GM19240 (cell line): ENCODE data around the gene MRPL34.
"Not testable (repeated sequence)": the region's sequence is repeated elsewhere in the genome, so short reads cannot be mapped to it uniquely, and the experiment has no call there.

Experiments
- DNase-seq: peaks from one replicate; pipeline ENCODE4 v3.0.0; 2011; ENCODE audit warnings: low spot score; ENCODE audit not compliant: insufficient read length

MRPL34 gene

GRCh38 chr19:17305517-17306284, at the start of gene MRPL34:
Gene MRPL34 (plus strand): TSS chr19:17305872. CDS start chr19:17305893, 21 bp downstream.
- peak; percentile 81 for DNase-seq

DNA sequence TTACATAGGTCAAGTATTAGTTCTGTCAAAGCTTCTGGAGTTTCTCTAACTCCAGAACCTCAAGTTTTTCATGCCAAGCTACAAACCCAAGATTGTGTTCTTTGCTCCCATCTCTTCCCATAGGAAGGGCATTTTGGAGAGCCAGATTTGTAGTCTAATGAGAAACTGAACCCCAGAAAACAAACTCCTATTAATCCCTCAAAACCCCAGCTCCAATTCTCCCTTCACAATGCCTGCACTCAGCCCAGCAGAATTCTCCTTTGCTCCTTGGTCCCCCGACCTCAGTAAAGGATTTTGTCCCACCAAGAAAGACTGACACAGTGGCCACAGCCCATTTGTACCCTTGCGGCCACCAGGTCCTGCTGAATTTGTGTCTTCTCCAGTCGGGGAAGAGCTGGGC, 49.5 kb upstream of the MRPL34 start:
- DNase-seq = no peak

DNA sequence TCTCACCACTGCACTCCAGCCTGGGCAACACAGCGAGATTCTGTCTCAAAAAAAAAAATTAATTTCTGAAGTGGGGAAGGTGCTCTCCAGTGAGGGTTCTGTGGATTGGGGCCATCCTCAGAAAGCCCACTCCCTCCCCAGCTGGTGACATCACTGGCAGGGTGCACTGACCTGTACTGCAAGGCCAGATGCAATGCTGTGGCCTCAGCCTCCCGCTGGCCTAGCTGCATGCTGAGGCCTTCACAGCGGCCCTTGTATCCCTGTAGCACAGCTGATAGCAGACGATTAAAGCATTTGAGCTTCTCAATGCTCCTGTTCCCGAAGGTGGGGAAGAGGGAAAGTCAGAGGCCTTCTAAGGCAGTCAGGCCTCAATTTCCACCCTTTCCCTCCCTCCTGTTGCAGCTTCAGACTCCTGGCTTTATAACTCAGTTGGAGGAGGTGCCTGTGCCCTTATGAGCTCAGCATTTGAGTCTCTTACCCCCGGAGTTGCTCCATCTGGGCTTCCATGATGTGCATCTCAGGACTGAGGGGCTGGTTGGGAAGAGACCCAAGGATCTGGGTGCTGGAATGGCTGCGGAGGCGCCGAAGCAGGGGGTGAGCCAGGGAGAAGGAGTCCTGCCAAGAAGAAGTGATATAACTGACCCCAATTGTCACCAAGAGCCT, 46.4 kb upstream of the MRPL34 start:
- no peak for DNase-seq

DNA sequence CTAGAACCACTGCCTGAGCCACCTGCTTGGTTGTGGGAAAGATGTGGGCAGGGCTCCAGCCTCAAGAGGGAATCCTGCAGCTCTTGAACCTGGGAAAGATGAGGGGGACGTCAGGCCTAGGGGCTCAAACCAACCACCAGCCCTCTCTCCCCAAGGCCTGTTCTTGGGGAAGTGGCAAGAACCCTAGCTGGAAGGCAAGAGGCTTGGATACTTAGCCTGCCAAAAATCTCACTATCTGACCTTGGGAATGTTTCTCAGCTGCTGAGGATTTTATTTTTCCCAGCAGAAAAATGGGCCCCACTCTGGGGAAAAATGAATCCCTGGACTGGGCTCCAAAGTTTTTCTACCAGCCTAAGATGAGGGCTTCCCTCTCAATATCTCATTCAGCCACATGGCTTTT, 45.7 kb upstream of the MRPL34 start:
- no peak for DNase-seq

DNA sequence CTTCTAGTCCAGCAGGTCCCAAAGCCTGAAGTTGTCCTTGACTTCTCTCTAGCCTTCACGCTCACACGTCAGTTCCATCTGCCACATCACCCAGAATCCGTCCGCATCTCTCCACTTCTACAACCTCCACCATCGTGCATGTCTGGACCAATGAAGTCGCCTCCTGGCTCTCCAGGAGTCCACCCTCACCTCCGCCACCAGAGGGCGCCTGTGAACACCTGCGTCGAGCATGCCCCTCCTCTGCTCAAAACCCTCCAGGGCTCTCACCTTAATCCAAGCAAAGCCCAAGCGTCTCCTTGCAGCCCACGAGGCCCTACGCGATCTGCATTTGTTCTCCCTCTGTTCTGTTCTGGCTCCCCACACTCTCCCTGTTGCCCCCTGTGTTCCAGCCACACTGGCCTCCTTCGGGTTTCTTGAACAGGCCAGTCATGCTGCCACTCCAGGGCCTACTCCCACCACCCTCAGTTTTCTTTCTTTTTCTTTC, 44.8 kb upstream of the MRPL34 start:
- DNase-seq = peak; percentile 97

GRCh38 chr19:17262557-17262956, 43.1 kb upstream of the MRPL34 start:
- no peak for DNase-seq

DNA sequence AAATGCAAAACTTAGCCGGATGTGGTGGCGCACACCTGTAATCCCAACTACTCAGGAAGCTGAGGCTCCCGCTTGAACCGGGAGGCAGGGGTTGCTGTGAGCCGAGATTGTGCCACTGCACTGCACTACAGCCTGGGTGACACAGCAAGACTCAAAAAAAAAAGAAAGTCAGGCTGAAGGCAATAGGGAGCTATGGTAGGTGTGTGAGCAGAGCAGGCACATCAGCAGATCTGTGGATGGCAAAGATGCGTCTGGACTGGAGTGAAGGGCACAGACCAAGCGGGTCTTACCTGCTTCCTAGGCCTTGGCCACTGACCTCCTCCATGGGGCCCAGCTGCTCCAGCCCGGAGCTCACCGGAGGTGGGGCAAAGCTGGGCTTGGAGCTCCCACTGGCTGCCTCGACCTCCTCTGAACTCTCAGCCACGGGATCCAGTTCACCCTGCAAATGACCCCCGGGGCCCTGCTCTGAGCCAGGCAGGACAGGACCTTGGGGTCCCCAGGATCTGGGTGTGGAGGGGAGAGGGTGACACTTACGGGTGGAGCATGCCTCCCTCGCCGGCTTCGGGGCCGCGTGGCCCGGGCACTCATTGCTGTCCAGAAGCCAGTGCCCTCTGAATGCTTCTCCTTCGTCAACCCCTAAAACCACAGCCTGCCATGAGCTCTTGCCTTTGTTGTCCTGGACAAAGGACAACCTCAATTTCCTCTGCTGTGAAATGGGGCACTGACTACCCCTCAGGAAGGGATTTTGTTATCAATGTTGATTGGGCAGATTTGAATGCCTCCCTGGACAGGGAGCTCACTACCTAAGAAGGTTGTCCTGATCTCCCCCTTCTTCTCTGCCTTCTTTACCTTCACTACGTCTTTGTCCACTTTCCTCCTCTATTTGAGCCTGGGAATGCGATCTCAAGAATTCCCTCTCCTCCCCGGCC, 41.7 kb upstream of the MRPL34 start:
- no peak for DNase-seq

DNA sequence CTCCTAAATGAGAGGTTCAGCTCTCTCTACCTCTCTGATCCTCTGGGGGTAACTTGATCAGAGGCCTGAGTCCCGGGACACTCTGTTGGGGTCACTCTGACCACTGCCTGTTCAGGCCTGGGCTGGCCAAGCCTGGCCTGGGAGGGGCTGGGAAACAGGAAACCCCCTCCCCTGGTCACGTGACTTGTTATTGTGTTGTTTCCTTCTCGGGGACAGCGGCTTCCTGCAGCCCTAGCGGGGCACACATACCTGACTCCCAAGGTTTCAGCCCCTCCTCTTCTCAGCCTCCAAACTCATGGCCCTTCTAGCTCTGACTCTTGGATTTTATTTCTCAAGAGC, 41.1 kb upstream of the MRPL34 start, which contains the start of gene USHBP1:
TSS of gene USHBP1 (minus strand) at position 105 of the 339 bp plus-strand sequence. CDS start 446 bp downstream, outside the sequence.
- no peak for DNase-seq

DNA sequence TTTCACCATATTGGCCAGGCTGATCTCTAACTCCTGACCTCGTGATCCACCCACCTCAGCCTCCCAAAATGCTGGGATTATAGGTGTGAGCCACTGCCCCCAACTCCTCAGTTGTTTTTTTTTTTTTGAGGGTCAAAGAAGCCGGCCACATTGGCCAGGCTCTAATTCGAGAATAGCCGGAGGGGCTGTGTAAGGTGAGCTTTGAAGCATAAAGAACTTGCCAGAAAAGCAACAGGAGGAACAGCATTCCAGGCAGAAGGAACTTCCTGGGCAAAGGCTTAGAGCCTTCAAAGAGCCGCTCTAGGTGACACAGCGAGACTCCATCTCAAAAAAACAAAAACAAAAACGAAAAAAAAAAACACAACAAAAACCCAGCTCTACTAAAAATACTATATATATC, 39.6 kb upstream of the MRPL34 start:
- no peak for DNase-seq

DNA sequence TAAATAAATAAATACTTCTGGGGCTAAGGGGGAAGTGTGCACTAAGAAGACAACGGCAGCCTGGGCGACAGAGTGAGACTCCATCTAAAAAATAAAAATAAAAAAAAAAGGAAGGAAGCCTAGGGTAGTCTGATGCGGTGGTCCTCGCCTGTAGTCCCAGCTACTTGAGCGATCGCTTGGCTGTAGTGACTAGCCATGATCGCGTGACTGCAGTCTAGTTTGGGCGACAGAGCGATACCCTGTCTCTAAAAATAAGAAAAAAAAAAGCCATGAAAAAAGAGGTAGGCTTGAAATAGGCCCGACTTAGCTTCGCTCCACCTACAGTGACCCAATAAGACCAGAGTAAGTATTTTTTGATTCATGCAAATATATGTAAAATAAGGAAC, 39.1 kb upstream of the MRPL34 start:
- no peak for DNase-seq

GRCh38 chr19:17266975-17267788, 38.5 kb upstream of the MRPL34 start, which contains the start of gene BABAM1:
Gene BABAM1 (plus strand): TSS chr19:17267443. CDS start chr19:17268807, 1,364 bp downstream.
- peak; percentile 99 for DNase-seq

DNA sequence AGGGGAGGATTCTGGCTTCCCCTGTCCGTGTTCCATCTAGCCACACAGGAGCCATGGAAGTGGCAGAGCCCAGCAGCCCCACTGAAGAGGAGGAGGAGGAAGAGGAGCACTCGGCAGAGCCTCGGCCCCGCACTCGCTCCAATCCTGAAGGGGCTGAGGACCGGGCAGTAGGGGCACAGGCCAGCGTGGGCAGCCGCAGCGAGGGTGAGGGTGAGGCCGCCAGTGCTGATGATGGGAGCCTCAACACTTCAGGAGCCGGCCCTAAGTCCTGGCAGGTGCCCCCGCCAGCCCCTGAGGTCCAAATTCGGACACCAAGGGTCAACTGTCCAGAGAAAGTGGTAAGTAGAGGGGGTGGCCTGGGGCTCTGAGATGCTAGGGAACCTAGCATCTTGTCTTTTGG, 36.9 kb upstream of the MRPL34 start:
- no peak for DNase-seq

DNA sequence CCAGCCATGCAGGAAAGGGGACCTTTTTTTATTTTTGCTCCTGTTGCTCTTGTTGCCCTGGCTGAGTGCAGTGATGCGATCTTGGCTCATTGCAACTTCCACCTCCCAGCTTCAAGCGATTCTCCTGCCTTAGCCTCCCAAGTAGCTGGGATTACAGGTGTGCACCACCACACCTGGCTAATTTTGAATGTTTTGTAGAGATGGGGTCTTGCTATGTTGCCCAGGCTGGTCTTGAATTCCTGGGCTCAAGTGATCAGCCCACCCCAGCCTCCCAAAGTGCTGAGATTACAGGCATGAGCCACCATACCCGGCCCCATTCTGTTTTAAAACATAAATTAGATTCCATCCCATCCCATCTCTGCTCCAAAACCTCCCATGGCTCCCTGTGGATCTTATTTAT, 30.8 kb upstream of the MRPL34 start:
- DNase-seq = not testable (repeated sequence)

GRCh38 chr19:17275441-17276175, 30.1 kb upstream of the MRPL34 start:
- no peak for DNase-seq

GRCh38 chr19:17279436-17279835, 26.2 kb upstream of the MRPL34 start:
- no peak for DNase-seq

DNA sequence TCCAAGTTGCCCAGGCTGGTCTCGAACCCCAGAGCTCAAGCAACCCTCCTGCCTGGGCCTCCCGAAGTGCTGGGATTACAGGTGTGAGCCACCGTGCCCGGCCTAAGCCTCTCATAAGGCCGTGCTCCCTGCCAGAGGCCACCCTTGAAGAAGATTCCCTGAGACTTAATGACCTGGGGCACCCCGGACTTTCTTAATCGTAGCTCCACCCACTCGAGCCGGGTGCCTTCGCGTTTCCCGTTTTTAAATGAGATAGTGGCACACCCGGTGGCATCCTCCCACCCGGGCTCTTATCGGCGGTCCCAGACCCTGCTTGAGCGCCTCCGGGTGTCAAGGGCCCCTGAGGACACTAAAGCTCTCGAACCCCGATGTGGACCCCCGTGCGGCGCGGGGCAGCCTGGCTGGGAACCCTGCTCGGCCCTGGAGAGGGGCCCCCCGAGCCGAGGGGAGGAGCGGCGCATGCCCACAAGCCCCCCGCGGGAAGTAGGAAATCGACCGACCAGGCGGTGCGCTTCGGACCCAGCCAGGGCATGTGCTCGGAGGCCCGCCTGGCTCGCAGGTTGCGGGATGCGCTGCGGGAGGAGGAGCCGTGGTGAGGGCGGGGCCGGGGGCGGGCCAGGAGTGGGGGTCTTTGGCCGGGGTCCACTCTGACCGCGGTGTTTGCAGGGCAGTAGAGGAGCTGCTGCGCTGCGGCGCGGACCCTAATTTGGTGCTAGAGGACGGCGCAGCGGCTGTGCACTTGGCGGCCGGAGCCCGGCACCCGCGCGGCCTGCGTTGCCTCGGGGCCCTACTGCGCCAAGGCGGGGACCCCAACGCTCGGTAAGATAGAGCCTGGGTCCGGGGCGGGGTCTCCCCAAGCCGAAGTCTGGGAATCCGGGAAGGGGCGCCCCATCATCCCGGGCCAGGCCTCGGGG, 24.0 kb upstream of the MRPL34 start, which contains the start of gene ANKLE1:
TSS of gene ANKLE1 (plus strand) at position 511 of the 914 bp plus-strand sequence. CDS start at position 531, 20 bp downstream.
- DNase-seq = no peak

- DNase-seq = peak; percentile 76
Measured at GRCh38 chr19:17282488-17283125, 23.1 kb upstream of the MRPL34 start.

GRCh38 chr19:17283504-17283996, 22.1 kb upstream of the MRPL34 start:
- no peak for DNase-seq
